Fibroblast of the aortic adventitia (primary cell): ENCODE measurements around the gene B3GNT4. TPM values are rescaled to one million over a fixed set of nuclear protein-coding genes. Genes with fewer than 3 reads are reported as not detected.
"Not testable (repeated sequence)": the region's sequence is repeated elsewhere in the genome, so short reads cannot be mapped to it uniquely, and the experiment has no call there.

Experiments used
- DNase-seq: peaks from one replicate; pipeline ENCODE4 v3.0.0-alpha.2; 2010; ENCODE audit warnings: low read depth
- H3K4me3 ChIP-seq: 2 replicates; pipeline ENCODE4 v1.5.1; 2011; ENCODE audit warnings: low read depth, mild to moderate bottlenecking, control low read depth, low read length, moderate library complexity
- CTCF ChIP-seq: IDR thresholded peaks from 2 replicates; pipeline ENCODE4 v1.5.1; 2011; ENCODE audit warnings: mild to moderate bottlenecking, low read length, control low read depth, inconsistent platforms; ENCODE audit not compliant: insufficient read depth
- total RNA-seq: library from RNA; depleted of rRNA; stranded (reverse); fragments of >200 nt; gene quantifications from 2 replicates; pipeline ENCODE4 v1.2.3, GENCODE V29; 2012; ENCODE audit warnings: low replicate concordance

The B3GNT4 gene
- total RNA-seq, 1 donor: not detected

- TF ChIP-seq CTCF: no peak
- no peak for DNase-seq
- H3K4me3 ChIP-seq: no peak within 1 kb of the TSS
Measured at GRCh38 chr12:122174155-122174845, 29.2 kb upstream of the B3GNT4 start, which contains the start of gene IL31. Gene IL31 (minus strand): TSS chr12:122174221. CDS start chr12:122174172, 49 bp downstream.

- not testable (repeated sequence) for H3K4me3 ChIP-seq, DNase-seq
Measured at GRCh38 chr12:122176473-122176872, 27.0 kb upstream of the B3GNT4 start.

GRCh38 chr12:122182887-122183587 lies 20.5 kb upstream of the B3GNT4 start, which contains the start of gene LRRC43:
Gene LRRC43 (plus strand): TSS chr12:122183123. CDS start chr12:122183145, 22 bp downstream.
- H3K4me3 ChIP-seq: peak within 1 kb of the TSS; percentile 41
- no peak for TF ChIP-seq CTCF
- DNase-seq: no peak

GRCh38 chr12:122183588-122183940 lies 19.9 kb upstream of the B3GNT4 start:
- no peak for DNase-seq
- H3K4me3 ChIP-seq: no peak overlapping the region
- TF ChIP-seq CTCF: no peak

- no peak for TF ChIP-seq CTCF
- H3K4me3 ChIP-seq: no peak overlapping the region
- no peak for DNase-seq
Measured at GRCh38 chr12:122184517-122184916, 19.0 kb upstream of the B3GNT4 start.

- no peak for DNase-seq
- TF ChIP-seq CTCF: no peak
- no peak overlapping the region for H3K4me3 ChIP-seq
Measured at GRCh38 chr12:122185079-122185478, 18.4 kb upstream of the B3GNT4 start.

- no peak for TF ChIP-seq CTCF
- DNase-seq: no peak
- H3K4me3 ChIP-seq: no peak overlapping the region
Measured at GRCh38 chr12:122185494-122186082, 17.9 kb upstream of the B3GNT4 start.
